Measurements from ENCODE around the gene CAMSAP2. TPM values are rescaled to one million over a fixed set of nuclear protein-coding genes. Genes with fewer than 3 reads are reported as not detected.
A peak's percentile ranks its signal among the peaks of the same experiment; 100 is the strongest.

Gene CAMSAP2
- total and polyA plus RNA-seq, 10 of the 15 experiments (the other 5 are each of a cell fraction or from before 2014, with no cell fraction given): 3.9 to 19.8 (median 8.0) TPM

GRCh38 chr1:200869753-200870391 is 131.2 kb downstream of the CAMSAP2 start:
- H3K27ac ChIP-seq (ENCODE audit: control insufficient read depth, insufficient read depth): peak overlapping the region; percentile 68
- BruUV-seq (replicated peaks): TSS peak; percentile 91
- SMC1A ChIA-PET (ENCODE audit: uncharacterized antibody, unreplicated experiment): interaction anchor here (0.7 to 16.6 kb wide), 13 partner anchors 9 to 248 kb away, joined by 3 to 208 read pairs (median 5); no protein-coding TSS in a partner anchor
- H2AFZ ChIP-seq (ENCODE audit: control insufficient read depth, low read depth, low read length): peak overlapping the region; percentile 55
- CTCF ChIA-PET: interaction anchor here (1.0 to 2.1 kb wide), 7 partner anchors 9 to 248 kb away, joined by 3 to 23 read pairs (median 5); no protein-coding TSS in a partner anchor
- no peaks in the 10 kb centered on the region for H3K79me2 ChIP-seq (ENCODE audit: control insufficient read depth, insufficient read depth, low read length)
- under 1% methylated on average over 9 of the region's 9 CpGs for WGBS (ENCODE audit: insufficient coverage, insufficient replicate concordance, low lambda C conversion rate, missing lambda C conversion rate)
- no peaks in the 10 kb centered on the region for H3K9me3 ChIP-seq (replicated peaks; ENCODE audit: control insufficient read depth, insufficient read depth, low read length)
- no peaks in the 10 kb centered on the region for H3K27me3 ChIP-seq (replicated peaks in 1 of 2; ENCODE audit: control insufficient read depth in 2 of 2, insufficient read depth in 2 of 2, low read length in 1 of 2)
- FAIRE-seq (peak; percentile 85), ATAC-seq (peak; percentile 77), DNase-seq (ENCODE audit: low read depth, low spot score) (peak; percentile 82)
- peaks cover 52% of the 10 kb centered on the region for H3K4me1 ChIP-seq (ENCODE audit: control insufficient read depth, insufficient read depth, low read length)
- RAD21 ChIA-PET (ENCODE audit: unreplicated experiment): interaction anchor here (0.6 to 3.5 kb wide), 13 partner anchors 9 to 248 kb away, joined by 3 to 40 read pairs (median 7); no protein-coding TSS in a partner anchor
- peak overlapping the region; percentile 55; the same call in 1 of the 2 replicates for H3K4me3 ChIP-seq
- peak overlapping the region; percentile 86 for H3K4me2 ChIP-seq (ENCODE audit: control insufficient read depth, insufficient read depth)
- H3K9ac ChIP-seq (ENCODE audit: control insufficient read depth, insufficient read depth, low read length): peak overlapping the region; percentile 67
- intact Hi-C loops (cut with micrococcal nuclease; ENCODE audit: unreplicated experiment): loop anchor here (5.0 kb wide), 1 partner anchor 37 kb away; no protein-coding TSS in a partner anchor
- no peaks in the 10 kb centered on the region for H3K36me3 ChIP-seq (ENCODE audit: control insufficient read depth in 2 of 2, insufficient read depth in 2 of 2, low read length in 1 of 2)
- H4K20me1 ChIP-seq (ENCODE audit: control insufficient read depth, insufficient read depth): no peaks in the 10 kb centered on the region
- in situ Hi-C loops (cut with MboI): no loop called here
- POLR2A ChIA-PET: interaction anchor here (0.7 to 2.2 kb wide), 5 partner anchors 10 to 36 kb away, joined by 3 to 22 read pairs (median 5); partner anchors contain the start of gene INAVA
- TF ChIP-seq RAD21 (IDR thresholded peaks at IDR 0.05; ENCODE audit: insufficient read depth, low read depth, low read length) (0 out of 2 replicates have a peak, but pooled peaks have one; percentile 1), YBX1 (IDR thresholded peaks at IDR 0.05) (no peak), TCF12 (IDR thresholded peaks at IDR 0.05; ENCODE audit: low read depth, low read length) (no peak), SP1 (IDR thresholded peaks at IDR 0.05; ENCODE audit: low read depth, low read length) (no peak), ZNF24 (IDR thresholded peaks at IDR 0.05) (peak; percentile 76; the same call in 1 of the 2 replicates), EP300 (IDR thresholded peaks at IDR 0.05; ENCODE audit: borderline replicate concordance in 1 of 2, control insufficient read depth in 1 of 2, low read depth in 2 of 2, low read length in 2 of 2) (peak; percentile 44 to 86; a peak in 3 of 4 replicates), MYC (IDR thresholded peaks at IDR 0.05; ENCODE audit: insufficient read depth, insufficient read length, insufficient replicate concordance, low read length, severe bottlenecking) (no peak), CREB1 (IDR thresholded peaks at IDR 0.05; ENCODE audit: low read depth) (peak; percentile 46; the same call in 1 of the 2 replicates), HDGF (IDR thresholded peaks at IDR 0.05) (peak; percentile 19; the same call in 1 of the 2 replicates), RCOR1 (conservative IDR thresholded peaks at IDR 0.05; ENCODE audit: low read depth, low read length) (no peak), NFYB (IDR thresholded peaks at IDR 0.05; ENCODE audit: insufficient read depth, low read depth, low read length) (no peak), ZNF207 (IDR thresholded peaks at IDR 0.05; ENCODE audit: borderline replicate concordance) (no peak), ZBTB33 (IDR thresholded peaks at IDR 0.05) (no peak), RUNX3 (IDR thresholded peaks at IDR 0.05; ENCODE audit: low read length) (peak; percentile 88), ZZZ3 (IDR thresholded peaks at IDR 0.05; ENCODE audit: control insufficient read depth, insufficient read length, low read depth) (no peak), SMC3 (IDR thresholded peaks at IDR 0.05; ENCODE audit: borderline replicate concordance, low read length) (peak; percentile 11; the same call in 1 of the 2 replicates), NBN (IDR thresholded peaks at IDR 0.05) (peak; percentile 76; the same call in 1 of the 2 replicates), ETV6 (conservative IDR thresholded peaks at IDR 0.05 in 1 of 2, IDR thresholded peaks at IDR 0.05 in 1 of 2; ENCODE audit: borderline replicate concordance in 1 of 2, low read depth in 1 of 2) (peak in 1 of 2 experiments; percentile 89; a peak in 2 of 4 replicates)

Data from GM12878 (cell line).